NCI-H460 (cell line): ENCODE data around the gene PODXL2. TPM values are rescaled to one million over a fixed set of nuclear protein-coding genes. Genes with fewer than 3 reads are reported as not detected.
"Not testable (repeated sequence)": the region's sequence is repeated elsewhere in the genome, so short reads cannot be mapped to it uniquely, and the experiment has no call there.

ENCODE experiments used
- DNase-seq: peaks from one replicate; pipeline ENCODE4 v3.0.0-alpha.2; 2016; ENCODE audit warnings: low read depth; ENCODE audit errors: extremely low read depth
- total RNA-seq: library from RNA; depleted of rRNA; stranded (reverse); fragments of >200 nt; shearing (Covaris generic); gene quantifications from 2 replicates; pipeline ENCODE4 v1.2.3, GENCODE V29; 2014

PODXL2 gene
- total RNA-seq, 1 experiment from 2014 or later: 20.8 TPM

DNA sequence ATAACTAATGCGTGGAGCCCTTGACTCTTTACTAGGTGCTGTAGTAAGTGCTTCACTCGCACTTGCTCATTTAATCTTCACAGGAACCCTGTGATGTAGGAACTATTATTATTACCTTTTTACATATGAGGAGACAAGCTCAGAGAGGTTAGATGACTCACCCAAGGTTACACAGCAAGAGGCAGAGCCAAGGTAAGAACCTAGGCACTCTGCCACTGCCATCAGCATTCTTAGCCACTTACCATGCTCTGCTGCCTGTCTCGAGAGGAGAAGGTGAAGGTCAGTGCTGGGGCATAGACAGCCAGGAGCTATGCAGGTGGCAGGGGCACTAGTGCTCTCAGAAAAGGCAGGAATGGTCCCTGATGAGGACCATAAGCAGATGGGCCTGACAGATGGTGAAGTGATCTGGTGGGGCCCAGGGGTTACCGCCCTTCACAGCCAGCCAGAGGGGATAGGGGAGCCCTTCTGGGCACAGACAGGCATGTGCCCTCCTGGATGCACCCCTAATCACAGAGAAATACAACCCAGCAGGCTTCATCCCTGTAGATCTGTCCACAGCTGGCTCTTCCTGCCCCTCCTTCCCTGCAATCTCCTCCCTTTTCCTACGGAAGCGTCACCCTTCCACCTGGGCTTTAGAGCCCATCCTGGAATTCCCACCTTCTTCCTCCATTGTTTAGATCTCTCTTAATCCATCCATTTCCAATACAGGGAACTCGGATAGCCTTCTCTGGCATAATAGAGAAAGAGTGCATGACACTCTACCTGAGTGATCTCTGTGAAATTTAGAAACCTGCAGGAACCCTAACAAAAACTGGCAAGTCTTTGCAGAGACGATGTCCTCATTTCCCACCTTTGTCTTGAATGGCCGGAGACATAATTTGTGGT is 70.7 kb downstream of the PODXL2 start:
- DNase-seq: no peak

DNA sequence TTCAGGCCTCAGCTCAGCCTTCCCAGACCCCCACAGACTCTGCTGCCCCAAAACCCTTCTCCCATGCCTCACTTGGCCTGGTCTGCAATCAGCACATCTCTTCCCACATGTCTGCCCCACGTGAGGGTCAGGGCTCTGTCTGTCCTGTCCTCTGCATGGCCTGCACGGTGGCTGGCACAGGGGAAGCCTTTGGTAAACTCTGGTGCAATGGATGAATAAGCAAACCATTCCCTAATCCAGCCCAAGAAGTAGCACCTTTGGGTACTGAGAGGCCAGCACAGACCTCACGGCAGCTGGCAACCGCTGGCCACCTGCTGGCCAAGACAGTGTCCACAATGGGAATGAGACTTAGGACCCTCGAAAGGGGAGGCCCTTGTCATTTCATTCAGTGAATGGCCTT is 71.4 kb downstream of the PODXL2 start:
- DNase-seq: no peak

DNA sequence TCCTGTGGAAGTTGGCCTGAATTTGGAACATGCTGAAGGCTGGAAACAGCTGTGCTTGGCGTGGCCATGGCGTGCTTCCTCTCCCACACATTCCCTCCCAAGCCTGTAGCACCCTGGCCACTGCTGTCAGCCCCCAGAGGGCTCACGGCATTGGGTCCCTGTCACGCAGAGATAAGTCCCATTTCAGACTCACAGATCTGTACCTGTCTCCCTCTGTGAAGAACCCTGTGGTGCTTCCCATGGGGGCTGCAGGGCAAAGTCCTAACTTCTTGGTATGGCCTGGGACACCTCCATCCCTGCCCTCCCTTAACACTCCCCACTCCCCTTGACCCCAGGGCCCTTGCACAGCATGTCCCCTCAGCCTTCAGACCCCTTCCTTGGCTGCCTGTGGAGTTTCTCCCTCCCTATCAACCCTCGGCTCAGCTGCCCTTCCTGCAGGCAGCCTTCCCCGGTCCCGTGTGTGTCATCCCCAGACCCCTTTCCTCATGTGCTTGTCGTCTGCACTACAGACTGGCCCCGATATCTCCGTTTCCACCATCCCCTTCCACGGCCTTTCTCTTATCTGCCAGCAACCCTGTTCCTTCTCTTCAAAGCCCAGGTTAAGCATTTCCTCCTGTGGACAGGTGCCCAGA is 72.4 kb downstream of the PODXL2 start:
- DNase-seq: no peak

DNA sequence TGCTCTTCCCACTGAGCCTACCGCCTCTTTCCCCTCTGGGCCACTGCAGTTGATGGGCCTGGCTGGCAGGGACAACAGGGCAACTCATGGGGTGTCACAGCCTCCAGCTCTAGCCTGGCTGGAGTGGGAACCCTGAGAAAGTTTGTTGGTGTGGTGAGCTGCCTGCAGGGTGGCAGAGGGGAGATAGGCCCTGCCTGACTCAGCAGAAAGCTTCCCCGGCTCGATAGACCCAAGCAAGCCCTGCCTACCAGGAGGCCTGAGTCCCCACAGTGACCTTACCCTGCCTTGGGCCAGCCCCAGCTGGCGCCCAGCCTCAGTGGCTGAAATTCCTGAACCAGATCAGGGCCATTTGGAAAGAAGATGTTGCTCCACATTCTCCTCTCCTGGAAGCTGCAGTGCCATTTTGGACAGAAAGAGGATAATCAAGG is 73.2 kb downstream of the PODXL2 start:
- no peak for DNase-seq

DNA sequence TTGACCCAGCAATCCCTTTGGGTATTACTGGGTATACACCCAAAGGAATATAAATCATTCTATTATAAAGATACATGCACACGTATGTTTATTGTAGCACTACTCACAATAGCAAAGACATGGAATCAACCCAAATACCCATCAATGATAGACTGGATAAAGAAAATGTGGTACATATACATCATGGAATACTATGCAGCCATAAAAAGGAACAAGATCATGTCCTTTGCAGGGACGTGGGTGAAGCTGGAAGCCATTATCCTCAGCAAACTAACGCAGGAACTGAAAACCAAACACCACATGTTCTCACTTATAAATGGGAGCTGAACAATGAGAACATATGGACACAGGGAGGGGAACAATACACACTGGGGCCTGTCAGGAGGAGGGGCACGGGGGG is 75.9 kb downstream of the PODXL2 start:
- DNase-seq: not testable (repeated sequence)

DNA sequence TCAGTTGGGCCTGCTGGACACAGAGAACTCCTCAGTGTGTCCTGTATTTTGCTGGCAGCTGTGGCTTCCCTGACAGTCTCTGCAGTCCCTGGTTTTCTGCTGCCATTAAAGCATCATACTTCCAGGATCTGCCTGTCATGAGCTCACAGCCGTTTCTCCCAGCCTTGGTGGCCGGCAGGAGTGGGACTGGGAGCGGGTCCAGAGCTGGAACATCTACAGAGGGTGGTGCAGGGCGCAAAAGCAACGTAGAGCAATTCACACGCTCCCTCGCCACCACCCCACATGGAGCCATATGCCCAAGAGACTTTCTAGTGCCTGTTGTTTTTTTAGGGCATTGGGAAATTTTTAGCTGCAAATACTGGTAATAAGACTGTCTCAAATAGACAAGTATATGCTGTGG is 77.3 kb downstream of the PODXL2 start:
- no peak for DNase-seq

DNA sequence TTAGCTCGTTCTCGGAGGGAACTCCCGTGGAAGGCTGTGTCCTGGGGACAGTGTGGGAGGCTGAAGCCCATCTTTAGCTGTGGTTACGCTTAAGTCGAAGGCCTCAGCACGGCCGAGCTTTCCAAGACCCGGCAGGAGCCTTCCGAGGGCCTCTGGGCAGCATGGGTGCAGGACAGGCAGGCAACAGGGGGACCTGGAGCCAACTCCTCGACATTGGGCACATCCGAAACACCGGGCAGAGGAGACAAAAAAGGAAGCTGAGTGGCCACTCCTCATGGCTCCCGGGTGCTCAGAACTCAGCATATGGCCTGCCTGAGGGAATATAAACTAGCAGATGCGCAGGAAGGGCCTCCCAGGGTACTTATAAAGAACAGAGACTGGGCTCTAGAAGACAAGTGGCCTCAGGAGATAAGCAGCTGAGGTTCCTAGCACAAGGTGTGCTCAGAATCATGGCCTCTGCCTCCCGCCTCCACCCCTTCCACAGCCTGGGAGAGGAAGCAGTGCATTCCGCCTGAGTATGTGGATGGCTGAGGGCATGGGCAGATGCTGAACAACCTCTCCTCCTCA is 77.9 kb downstream of the PODXL2 start:
- DNase-seq: no peak

DNA sequence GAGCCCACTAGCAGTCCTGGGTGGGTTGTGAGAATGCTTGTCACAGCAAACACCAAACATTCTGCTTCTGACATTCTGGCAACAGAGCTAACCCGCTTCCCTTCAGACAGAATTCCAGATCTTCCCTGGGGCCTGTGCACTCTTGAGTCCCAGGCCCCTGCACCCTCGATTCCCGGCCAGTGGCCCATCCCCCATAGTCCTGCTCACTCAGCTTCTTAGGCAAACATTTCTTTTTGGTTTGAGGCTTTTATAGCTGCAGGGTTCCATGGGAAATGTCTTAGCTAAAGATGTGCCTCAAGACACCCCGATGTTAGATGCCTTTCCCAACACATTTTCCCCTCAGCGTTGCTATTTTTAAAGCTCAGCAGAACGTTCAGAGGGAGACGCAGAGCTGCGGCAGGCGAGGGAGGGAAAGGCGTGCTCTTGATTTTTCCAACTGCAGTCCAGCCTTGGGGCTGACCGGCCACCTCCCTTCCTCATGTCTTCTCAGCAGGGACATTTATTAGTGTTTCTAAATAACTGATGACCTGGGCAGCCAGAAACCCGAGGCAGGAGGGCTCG is 78.9 kb downstream of the PODXL2 start:
- DNase-seq: no peak

DNA sequence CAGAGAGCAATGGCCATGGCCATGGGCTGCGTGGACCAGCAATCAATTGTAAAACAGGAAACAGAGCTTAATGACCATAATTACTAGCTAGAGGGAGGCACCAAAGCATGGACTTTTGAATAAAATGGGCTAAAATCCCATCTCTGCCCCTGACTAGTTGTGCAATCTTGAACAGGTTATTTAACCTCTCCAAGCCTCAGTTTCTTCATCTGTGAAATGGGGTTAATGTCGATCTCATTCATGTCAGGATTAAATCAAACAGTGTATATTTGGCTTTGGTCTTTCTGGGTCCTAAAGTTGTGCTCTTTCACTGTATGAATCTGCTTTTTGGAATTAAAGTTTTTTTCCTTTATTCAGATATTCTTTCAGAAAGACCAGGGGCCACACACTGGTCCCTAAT is 79.9 kb downstream of the PODXL2 start:
- no peak for DNase-seq

DNA sequence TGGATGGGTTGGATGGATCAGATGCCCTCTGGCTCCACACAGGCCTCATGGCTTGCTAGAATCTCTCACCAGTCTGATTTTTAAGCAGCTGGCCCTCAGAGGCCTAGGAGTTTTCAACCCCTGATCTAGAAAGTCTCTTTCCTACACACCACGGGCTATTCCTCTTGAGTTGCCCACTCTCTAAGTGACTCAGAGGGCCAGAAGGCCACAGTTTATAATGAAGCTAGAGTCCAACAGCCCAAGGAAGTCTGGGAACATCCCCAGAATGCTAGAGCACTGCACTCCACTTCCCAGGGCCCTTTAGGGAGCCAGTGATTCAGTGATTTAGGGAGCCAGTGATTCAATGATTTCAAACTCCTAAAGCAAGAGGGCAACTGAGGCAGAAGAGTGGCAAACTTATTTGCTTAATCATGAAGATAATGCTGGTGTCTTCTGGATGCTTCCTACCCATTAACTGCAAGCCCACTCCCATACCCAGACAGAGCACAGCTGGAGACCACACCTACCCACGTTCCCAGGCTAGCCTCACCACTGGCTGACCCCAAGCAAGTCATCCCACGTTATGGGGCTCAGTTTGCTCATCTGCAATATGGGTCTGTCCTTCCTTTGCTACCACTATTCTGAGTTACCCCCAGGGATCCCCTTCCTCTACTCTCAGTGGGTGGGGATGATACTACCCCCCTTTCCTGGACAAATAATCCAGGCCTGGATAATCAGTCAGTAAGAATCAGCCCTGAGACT is 80.5 kb downstream of the PODXL2 start:
- no peak for DNase-seq

DNA sequence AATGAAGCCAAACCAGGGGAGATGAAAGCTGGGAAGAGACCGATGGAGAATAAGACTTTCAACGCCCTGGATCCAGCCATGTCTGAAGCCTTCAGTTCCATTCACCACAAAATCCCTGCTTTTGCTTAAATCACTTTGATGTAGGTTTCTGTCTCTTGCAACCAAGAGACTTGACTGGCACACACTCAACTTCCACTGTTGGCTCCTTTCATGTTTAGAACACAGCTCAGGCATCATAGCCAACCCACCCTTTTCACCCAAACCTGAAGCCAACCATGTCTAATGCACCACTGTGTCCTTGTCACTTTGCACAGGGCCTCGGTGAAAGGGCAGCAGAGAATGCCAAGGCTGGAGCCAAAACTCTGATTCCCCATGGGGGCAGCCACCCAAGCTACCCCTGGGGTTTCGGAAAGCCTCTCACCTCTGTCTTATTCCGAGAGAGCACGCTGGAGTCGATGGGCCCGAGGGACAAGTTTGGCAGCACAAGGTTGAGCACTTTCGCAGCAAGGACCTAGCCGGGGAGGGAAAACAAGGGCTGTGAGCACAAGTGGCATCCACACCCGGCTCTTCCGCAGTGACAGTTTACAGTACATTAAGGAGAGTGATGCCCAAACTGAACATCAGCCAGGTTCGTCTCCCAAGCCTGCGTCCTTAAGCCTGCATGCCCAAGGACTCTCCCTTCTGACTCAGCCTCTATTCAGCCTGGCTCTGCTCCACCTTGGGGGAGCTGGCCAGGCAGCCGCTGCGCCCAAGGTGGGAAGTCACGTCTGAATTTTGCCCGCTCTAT is 81.4 kb downstream of the PODXL2 start:
- no peak for DNase-seq

DNA sequence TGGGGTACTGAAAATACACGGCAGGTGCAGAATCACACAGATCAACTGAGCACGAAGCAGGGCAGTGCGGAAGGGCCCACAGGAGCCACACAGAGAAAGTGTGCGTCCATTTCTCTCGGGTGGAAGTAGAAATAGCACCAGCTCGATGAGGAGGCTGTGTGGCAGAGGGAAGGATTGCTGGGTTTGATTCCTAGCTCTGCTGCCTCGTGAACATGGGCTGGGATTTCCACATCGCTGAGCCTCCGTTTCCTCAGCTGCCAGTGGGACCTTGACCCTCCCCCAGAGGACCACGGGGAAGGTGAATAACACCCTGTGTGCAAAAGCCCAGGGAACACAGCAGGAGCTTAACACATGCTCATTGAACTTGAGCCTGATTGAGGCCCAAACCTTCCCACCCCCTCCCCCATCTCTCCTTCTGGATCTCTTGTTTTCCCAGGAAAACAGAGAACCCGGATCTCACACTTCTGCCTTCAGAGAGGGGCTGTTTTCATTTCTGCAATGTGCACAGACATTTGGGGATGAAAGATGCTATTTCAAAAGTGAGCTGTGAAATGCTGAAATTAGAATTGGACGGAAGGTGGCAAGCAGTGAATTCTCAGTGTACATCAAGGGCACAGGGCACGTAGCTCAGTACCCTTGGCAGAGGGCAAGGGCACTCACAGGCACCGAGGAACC is 82.2 kb downstream of the PODXL2 start:
- no peak for DNase-seq

DNA sequence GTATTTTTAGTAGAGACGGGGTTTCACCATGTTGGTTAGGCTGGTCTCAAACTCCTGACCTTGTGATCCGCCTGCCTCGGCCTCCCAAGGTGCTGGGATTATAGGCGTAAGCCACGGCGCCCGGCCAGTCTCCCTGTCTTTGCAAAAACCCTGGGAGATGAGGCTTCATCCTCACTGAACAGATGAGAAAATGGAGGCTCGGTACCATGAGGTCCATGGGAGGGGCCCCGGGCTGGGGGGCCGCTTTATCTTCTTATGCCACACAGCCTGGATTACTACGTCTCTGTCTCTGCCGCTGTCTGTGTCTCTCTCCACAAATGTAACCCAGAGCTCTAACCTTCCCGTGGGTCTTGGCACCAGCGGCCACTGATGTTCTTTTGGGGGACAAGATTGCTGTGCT is 82.9 kb downstream of the PODXL2 start:
- DNase-seq: no peak

DNA sequence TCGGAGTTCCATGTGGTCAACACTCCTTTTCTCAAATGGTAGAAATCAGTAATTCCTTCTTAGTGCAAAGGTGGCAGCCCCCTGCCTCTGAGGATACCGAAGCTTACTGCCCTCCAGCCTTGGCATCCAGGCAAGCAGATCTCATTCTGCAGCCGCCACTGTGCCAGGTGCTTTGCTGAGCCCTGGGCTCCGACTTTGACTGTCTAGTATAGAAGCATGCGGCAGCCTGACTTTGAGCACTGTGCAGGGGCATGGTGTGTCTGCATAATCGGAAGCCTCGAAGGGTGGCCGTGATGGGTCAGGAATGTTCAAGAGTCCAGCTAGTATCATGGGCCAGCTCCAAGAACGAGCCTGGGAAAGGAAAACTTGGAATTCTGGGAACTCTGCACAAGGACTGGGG is 83.5 kb downstream of the PODXL2 start:
- DNase-seq: no peak

DNA sequence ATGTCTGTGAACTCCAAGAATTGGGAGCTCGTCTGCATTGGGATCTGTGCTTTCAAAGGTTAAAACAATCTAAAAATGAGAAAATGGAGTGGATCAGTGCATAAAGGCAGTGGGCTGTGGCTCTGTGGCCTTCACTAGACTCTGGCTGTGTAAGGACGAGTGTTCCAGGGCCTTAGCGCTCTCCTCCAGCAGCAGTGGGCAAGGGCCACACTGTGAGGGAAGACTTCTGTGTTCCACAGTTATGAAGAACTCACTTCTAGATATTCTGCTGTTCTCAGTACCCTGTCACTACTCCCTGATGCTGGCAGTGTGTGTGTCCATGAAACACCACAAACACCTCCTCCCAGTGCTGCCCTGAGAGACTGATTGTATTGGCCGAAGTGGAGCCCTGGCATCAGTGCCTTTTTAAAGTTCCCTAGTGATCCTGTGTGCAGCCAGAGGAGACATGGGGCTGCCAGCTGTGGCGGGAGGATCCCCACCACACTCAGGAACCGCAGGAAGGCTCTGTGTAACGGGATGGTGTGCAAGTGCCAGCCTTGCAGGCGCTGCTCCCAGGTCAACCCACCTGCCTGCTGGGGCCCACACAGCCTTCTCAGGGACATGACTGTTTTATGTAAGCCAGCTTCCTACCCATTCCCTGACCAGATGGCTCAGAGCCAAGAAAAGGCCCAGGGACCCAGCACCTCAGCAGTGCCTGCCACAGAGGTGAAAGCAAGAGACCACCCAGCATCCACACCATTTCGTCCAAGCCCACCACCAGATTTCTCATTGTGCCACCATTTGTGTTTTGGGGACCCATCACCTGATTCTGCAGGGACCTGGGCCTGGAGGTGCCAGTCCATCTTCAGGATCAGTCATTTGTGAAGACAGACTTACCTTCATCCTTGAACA is 84.1 kb downstream of the PODXL2 start:
- DNase-seq: no peak

DNA sequence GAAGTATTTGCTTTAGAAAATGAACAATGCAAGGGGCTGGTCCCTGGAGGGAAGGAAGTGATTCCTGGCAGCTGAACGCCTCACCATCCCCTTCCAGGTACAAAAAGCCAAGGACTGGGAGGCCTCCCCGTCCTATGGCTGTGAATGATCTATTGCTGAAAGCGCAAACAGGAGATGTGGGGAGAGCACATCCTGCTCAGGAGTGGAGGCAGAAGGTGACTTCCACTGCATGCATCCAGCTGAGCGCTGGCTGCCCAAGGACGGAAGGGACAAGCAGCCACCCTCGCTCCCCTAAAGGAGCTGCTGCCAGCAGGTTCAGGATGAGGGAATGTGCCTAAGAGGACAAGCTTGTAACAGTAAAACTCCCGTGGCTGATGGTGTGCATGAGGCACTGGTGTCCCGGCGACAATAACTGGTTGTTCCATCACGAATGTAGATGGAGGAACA is 85.2 kb downstream of the PODXL2 start:
- no peak for DNase-seq

DNA sequence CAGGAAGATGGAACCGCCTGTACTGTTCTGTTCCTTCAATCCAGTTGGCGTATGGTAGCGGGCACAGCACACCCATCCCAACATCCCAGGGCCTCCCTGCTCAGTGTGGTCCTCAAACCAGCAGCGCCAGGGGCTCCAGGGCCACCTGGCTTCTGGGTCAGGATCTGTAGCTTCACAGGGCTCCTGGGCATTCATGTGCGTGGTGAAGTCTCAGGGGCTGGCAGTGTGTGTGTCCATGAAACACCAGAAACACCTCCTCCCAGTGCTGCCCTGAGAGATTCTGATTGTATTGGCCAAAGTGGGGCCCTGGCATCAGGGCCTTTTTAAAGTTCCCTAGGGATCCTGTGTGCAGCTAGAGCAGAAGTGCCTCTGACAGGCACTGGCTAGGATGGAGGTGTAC is 85.9 kb downstream of the PODXL2 start:
- DNase-seq: no peak

DNA sequence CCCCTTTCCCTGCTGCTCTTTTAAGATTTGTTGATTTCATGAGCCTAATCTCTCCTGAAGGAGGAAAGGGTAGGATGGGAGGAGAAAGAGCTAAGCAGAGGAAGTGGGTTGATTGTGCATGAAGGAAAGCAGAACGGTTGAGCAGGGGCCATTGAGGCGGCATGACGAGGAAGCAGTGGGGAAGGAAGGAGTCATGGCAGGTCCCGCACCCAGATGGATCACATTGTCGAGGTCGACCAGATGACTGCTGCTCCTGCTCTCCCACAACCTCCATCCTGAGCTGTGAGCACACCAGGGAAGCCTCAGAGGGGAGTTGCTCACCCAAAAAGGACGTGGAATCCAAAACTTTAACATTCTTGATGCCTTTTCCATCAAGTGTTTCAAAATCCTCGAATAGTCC is 86.5 kb downstream of the PODXL2 start:
- DNase-seq: no peak
